ENCODE results near the gene ROR2. TPM values are rescaled to one million over a fixed set of nuclear protein-coding genes. Genes with fewer than 3 reads are reported as not detected.

The ROR2 gene
- total and polyA plus RNA-seq, 7 donors, result 0.46 to 81.7 (median 51.4) TPM

GRCh38 chr9:91560301-91560700, 389.7 kb downstream of the ROR2 start:
- no peak overlapping the region for H3K4me3 ChIP-seq
- 84 to 92% methylated on average over 2 of the region's 2 CpGs for WGBS, 2 donors
- H3K27ac ChIP-seq, result no peak overlapping the region

GRCh38 chr9:91558879-91559278, 391.1 kb downstream of the ROR2 start:
- H3K4me3 ChIP-seq, result no peak overlapping the region
- H3K27ac ChIP-seq, result no peak overlapping the region
- peaks cover 0 to 2% (median 0%) of the 10 kb centered on the region in 4 donors for H3K9me3 ChIP-seq
- peaks cover 0 to 9% (median 0%) of the 10 kb centered on the region in 4 donors for H3K4me1 ChIP-seq
- H3K36me3 ChIP-seq, result no peaks in the 10 kb centered on the region
- TF ChIP-seq POLR2AphosphoS5 (IDR thresholded peaks at IDR 0.05), result no peak
- no peak for TF ChIP-seq EP300 (IDR thresholded peaks at IDR 0.05)
- DNase-seq, result no peak
- intact Hi-C loops (cut with DNase I), result no loop called here
- WGBS, 2 donors, result 72 to 76% methylated on average over 2 of the region's 2 CpGs
- no peaks in the 10 kb centered on the region for H3K27me3 ChIP-seq

More at GRCh38 chr9:91560301-91560700, 389.7 kb downstream of the ROR2 start:
- Histone ChIP-seq H3K4me1 (peaks cover 0 to 9% (median 0%) of the 10 kb centered on the region in 4 donors), H3K27me3 (no peaks in the 10 kb centered on the region), H3K9me3 (no peaks in the 10 kb centered on the region), H3K36me3 (no peaks in the 10 kb centered on the region)
- TF ChIP-seq POLR2AphosphoS5 (IDR thresholded peaks at IDR 0.05) (no peak), POLR2A (IDR thresholded peaks at IDR 0.05) (no peak)
- DNase-seq, result no peak
- intact Hi-C loops (cut with DNase I), result no loop called here

GRCh38 chr9:91558395-91558794, 391.6 kb downstream of the ROR2 start:
- Histone ChIP-seq H3K4me1 (peaks cover 0 to 9% (median 0%) of the 10 kb centered on the region in 4 donors), H3K9me3 (peaks cover 0 to 2% (median 0%) of the 10 kb centered on the region in 4 donors), H3K4me3 (no peak overlapping the region), H3K27me3 (no peaks in the 10 kb centered on the region), H3K36me3 (no peaks in the 10 kb centered on the region), H3K27ac (no peak overlapping the region)
- intact Hi-C loops (cut with DNase I), result no loop called here
- WGBS, 2 donors, result 89 to 94% methylated on average over 3 of the region's 3 CpGs
- TF ChIP-seq EP300 (IDR thresholded peaks at IDR 0.05) (no peak), POLR2A (IDR thresholded peaks at IDR 0.05) (no peak), POLR2AphosphoS5 (IDR thresholded peaks at IDR 0.05) (no peak)
- TF ChIP-seq, protein P1, sequence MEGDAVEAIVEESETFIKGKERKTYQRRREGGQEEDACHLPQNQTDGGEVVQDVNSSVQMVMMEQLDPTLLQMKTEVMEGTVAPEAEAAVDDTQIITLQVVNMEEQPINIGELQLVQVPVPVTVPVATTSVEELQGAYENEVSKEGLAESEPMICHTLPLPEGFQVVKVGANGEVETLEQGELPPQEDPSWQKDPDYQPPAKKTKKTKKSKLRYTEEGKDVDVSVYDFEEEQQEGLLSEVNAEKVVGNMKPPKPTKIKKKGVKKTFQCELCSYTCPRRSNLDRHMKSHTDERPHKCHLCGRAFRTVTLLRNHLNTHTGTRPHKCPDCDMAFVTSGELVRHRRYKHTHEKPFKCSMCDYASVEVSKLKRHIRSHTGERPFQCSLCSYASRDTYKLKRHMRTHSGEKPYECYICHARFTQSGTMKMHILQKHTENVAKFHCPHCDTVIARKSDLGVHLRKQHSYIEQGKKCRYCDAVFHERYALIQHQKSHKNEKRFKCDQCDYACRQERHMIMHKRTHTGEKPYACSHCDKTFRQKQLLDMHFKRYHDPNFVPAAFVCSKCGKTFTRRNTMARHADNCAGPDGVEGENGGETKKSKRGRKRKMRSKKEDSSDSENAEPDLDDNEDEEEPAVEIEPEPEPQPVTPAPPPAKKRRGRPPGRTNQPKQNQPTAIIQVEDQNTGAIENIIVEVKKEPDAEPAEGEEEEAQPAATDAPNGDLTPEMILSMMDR (IDR thresholded peaks at IDR 0.05), result no peak
- no peak for DNase-seq

DNA sequence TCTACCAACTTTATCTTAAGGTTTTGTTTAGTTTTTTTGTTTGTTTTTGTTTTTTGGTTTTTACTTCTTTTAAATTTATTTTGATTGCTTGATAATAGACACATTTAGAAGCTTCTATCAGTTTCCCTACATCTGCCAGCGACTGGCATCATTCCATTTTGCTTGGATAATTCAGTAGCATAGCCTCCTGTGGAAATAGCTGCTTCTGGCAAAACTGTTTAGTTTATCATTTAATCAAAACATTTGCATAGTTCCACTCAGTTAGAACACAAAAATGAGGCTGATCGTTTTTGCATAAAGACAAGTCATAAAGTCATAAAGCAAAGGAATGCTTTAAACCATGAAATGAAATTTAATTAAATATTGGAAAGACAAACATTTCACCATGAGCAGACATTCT, 392.7 kb downstream of the ROR2 start:
- 48 to 63% methylated on average over 2 of the region's 2 CpGs for WGBS, 2 donors
- Histone ChIP-seq H3K27me3 (no peaks in the 10 kb centered on the region), H3K27ac (no peak overlapping the region), H3K4me3 (no peak overlapping the region), H3K4me1 (peaks cover 0 to 6% (median 0%) of the 10 kb centered on the region in 4 donors), H3K9me3 (peaks cover 0 to 2% (median 0%) of the 10 kb centered on the region in 4 donors), H3K36me3 (no peaks in the 10 kb centered on the region)
- intact Hi-C loops (cut with DNase I), result no loop called here
- TF ChIP-seq, protein P1 (IDR thresholded peaks at IDR 0.05), result no peak
- TF ChIP-seq EP300 (IDR thresholded peaks at IDR 0.05), result no peak
- TF ChIP-seq POLR2AphosphoS5 (IDR thresholded peaks at IDR 0.05), result no peak
- no peak for TF ChIP-seq POLR2A (IDR thresholded peaks at IDR 0.05)
- no peak for DNase-seq

GRCh38 chr9:91555132-91555531, 394.9 kb downstream of the ROR2 start:
- Histone ChIP-seq H3K9me3 (peaks cover 0 to 2% (median 0%) of the 10 kb centered on the region in 4 donors), H3K36me3 (no peaks in the 10 kb centered on the region), H3K27ac (no peak overlapping the region), H3K4me1 (peaks cover 0 to 5% (median 0%) of the 10 kb centered on the region in 4 donors), H3K27me3 (no peaks in the 10 kb centered on the region), H3K4me3 (no peak overlapping the region)
- TF ChIP-seq EP300 (IDR thresholded peaks at IDR 0.05), result no peak
- no peak for TF ChIP-seq POLR2AphosphoS5 (IDR thresholded peaks at IDR 0.05)
- TF ChIP-seq POLR2A (IDR thresholded peaks at IDR 0.05), result no peak
- TF ChIP-seq, protein P1 (IDR thresholded peaks at IDR 0.05), result no peak
- no peak for DNase-seq
- intact Hi-C loops (cut with DNase I), result no loop called here
- WGBS, 2 donors, result 62 to 88% methylated on average over 2 of the region's 2 CpGs

GRCh38 chr9:91549177-91549576, 400.9 kb downstream of the ROR2 start:
- no peaks in the 10 kb centered on the region for H3K36me3 ChIP-seq
- H3K4me3 ChIP-seq, result no peak overlapping the region
- TF ChIP-seq, protein P1 (IDR thresholded peaks at IDR 0.05), result no peak
- TF ChIP-seq POLR2A (IDR thresholded peaks at IDR 0.05) (no peak), POLR2AphosphoS5 (IDR thresholded peaks at IDR 0.05) (no peak), EP300 (IDR thresholded peaks at IDR 0.05) (no peak)
- no peak for DNase-seq
- WGBS, 2 donors, result 84 to 86% methylated on average over 5 of the region's 5 CpGs
- no peak overlapping the region for H3K27ac ChIP-seq
- no peaks in the 10 kb centered on the region for H3K27me3 ChIP-seq
- no peaks in the 10 kb centered on the region for H3K9me3 ChIP-seq
- intact Hi-C loops (cut with DNase I), result no loop called here
- no peaks in the 10 kb centered on the region for H3K4me1 ChIP-seq
